Loucy (cell line): ENCODE measurements around the gene SCTR.

Experiments
- CTCF ChIP-seq: fragments of 200-600 bp; sonication (generic); conservative IDR thresholded peaks from 2 replicates; pipeline ENCODE4 v1.5.1; 2014; ENCODE audit warnings: mild to moderate bottlenecking, antibody characterized with exemption, low read length
- EZH2phosphoT487 ChIP-seq: fragments of 200-600 bp; IDR thresholded peaks from 2 replicates; pipeline ENCODE4 v1.6.1; 2018; ENCODE audit warnings: antibody characterized with exemption, mild to moderate bottlenecking, moderate library complexity, borderline replicate concordance

- TF ChIP-seq CTCF (no peak), EZH2phosphoT487 (no peak)
Observed at GRCh38 chr2:119549241-119549640, 25.0 kb upstream of the SCTR start.
